ENCODE results near the gene BHLHE40.

BHLHE40 gene

DNA sequence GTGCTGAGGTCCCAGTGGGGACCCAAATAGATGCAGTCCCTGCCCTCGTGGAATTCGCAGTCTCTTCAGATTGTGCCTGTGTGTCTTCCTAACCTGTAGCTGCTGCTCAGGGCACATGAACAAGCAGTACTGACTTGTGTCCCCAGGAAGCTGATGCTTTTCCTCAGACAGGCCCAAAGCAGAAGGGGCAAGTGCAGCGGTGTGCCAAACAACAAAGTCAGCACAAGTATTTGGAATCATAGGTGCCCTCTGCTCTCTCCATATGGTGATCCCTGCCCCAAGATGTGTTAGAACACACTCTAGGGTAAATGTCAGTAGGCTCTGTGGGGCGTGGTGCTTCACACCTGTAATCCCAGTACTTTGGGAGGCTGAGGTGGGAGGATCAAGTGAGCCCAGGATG lies 21.9 kb downstream of the BHLHE40 start:
- DNase-seq (ENCODE audit: low spot score): no peak

DNA sequence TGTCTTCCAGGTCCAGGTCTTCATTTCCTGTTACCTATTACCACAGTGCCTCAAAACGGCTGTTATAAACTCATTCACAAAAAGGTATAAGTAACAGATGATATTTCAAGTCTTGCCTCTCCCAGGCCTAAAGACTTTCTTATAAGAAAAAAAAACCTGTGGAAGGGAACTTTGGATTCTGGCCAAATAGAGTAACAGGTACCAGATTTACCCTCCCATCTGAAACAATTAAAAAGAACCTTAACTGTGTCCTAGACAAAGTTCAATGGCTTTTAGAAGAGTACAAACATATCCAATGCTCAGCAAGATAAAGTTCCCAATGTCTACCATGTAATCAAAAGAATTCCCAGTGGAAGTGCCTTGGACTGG lies 22.6 kb downstream of the BHLHE40 start:
- no peak for DNase-seq (ENCODE audit: low spot score)

DNA sequence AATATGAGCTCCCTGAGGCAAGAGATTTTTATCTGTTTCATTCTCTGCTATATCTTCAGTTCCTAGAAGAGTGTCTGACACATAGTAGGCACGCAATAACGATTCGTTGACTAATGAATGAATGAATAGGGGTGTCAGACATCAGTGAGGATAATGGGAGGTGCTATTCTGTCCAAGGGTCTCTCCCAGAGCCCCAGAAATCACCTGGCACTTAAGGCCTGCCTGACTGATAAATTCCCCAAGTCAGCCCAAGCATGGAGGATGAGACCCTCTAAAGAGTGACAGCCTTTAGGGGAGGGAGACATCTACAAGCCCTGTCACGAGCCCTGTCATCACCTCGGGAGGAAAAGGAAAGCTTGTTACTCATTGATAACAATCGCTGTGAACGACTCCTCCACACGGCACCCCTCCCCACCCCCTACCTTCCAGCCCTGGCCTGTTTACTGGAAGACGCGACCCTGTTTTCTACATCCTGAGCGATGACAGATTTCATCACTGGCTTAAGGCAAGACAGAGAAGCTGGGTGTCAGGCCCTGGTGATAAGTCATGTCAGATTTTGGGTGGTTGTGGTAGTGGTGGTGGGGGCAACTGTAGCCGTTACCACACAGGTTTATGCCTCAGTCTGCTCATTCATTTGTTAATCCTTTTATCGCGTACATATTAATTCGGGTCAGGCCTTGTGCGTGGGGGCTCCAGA lies 23.1 kb downstream of the BHLHE40 start:
- no peak for DNase-seq (ENCODE audit: low spot score)

DNA sequence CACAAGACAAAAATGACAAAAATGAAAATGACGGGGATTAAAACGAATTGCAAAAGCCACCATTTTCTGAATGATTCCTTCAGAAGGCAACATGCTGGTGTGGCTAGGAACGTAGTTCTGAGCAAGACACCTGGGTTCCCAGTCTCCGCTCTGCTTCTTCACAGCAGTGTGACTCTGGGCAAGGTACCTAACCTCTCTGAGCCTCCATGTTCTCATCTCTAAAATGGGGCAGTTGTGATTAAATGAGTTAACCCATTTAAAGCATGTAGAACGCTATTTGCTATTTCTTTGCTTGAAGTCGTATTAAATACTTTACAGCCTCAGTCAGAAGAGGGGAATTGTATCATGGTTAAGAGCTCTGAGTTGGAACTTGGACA lies 23.6 kb downstream of the BHLHE40 start:
- DNase-seq (ENCODE audit: low spot score): no peak

DNA sequence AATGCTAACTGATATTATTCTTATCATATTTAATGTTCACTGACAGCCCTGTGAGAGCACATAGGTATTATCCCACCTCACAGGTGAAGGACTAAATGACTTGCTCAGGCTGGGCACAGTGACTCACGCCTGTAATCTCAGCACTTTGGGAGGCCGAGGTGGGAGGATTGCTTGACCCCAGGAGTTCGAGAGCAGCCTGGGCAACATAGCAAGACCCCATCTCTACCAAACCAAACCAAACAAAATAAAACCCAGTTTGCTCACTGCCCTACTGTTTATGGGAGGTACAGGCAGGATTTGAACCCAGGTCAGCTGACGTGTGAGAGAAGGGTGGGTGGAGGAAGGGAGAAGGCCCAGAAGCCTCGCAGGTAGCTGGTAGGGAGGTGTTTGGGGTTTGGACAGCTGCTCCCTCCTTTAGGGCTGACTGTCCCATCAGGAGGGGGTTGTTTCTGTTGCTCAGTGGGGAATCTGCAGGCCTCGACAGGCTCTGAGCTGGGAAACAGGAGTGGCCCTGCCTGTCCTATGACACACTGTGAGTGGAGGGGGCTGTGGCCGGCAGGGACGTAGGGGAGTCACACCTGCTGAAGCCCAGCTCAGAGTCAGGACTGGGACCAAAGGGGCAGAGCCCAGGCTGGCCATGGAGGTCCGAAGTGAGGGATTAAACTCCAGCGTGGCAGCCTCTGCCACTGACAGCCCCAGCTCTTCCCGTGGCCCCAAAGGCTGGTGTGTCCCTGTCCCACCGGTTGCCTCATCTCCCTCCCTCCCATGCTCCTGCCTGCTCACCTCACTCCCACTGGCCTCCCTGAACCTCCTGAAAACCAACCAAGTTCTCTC lies 25.3 kb downstream of the BHLHE40 start:
- DNase-seq (ENCODE audit: low spot score): no peak

DNA sequence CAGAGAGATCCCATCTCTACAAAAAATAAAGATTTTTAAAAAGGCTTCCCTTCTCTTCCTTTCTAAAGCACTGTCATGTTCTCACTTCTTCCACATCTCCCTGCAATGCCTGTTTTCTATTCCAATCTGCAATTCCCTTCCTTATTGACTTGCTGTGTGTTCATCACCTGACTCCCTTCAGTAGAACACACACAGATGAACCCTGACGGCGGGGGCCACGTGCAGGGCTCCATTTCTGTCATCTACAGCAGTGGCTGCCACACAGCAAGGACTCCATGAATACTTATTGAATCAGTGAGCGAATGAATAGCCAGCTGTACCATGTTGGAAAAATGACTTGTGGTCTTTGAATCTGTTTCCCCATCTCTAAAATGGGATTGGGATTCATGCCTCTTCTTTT lies 26.1 kb downstream of the BHLHE40 start:
- no peak for DNase-seq (ENCODE audit: low spot score)

DNA sequence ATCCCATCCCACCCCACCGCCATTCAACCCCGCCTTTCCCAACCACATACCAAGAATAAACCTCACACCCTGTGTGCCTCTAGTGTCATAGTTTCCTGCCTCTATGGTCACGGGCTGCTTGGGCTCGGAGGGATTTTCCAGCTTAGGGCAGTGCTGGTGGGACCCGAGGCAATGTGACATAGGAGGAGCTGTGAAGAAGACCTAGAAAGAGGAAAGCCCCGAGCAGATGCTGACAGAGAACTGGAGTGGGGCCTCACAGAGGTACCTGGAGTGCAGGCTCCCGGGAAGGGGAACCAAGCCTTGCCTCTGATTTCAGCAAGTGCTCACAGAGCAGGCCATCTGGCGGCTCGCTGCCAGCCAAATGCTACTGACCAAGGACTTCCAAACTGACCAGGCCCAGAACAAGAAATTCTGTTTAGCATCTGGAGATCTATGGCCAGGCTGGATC lies 27.5 kb downstream of the BHLHE40 start:
- no peak for DNase-seq (ENCODE audit: low spot score)

DNA sequence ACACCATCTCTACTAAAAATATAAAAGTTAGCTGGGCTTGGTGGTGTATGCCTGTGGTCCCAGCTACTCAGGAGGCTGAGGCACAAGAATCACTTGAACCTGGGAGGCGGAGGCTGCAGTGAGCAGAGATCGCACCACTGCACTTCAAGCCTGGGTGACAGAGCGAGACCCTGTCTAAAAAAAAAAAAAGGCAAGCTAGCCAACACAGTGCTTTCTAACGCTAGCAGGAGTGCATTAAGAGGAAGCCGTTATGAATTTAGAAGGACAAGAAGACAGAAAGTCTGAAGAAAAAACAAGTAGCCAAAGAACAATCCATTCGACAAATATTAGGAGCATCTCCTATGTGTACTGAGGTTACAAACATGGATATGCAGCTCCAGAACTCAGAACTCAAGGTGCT lies 28.6 kb downstream of the BHLHE40 start:
- DNase-seq (ENCODE audit: low spot score): no peak

DNA sequence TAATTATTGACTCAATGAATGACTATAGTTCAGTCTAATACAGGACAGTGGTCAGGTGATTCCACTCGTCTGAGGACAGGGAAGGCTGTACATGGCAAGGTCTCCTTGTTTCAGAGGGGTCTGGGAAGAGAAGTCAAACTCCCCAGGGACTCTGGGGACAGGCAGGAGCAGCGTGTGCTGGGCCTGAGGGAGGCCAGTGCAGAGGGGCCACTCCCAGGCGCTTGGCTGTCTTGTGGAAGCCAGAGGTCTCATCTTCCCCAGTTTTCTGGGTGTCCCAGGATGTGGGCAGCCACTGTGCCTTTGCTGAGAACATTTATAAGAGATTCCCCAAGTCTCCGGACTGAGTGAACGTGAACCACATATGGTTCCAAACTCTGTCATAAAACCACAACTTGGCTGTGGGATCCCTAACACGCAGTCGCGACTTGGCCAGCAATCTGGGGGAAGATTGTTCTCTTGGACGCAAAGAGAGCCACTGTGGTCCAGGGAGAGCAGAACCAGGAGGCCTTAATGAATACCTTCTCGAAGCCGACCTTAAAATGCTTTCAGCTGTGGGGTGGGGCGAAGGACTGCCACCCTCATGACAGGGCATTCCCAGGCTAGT lies 30.4 kb downstream of the BHLHE40 start:
- no peak for DNase-seq (ENCODE audit: low spot score)

DNA sequence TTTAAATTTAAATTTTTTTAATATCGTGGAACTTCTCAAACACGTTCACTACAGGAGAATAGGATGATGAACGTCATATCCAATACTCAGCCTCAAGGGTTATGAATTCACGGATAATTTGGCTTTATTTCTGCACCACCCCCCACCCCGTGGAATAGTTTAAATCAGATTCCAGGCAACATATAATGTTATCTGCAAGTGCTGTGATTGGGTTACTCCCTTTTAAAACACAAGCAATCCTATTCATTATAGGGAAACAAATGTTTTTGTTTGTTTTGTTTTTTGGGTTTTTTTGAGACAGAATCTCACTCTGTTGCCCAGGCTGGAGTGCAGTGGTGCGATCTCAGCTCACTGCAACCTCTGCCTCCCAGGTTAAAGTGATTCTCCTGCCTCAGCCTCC lies 30.9 kb downstream of the BHLHE40 start:
- DNase-seq (ENCODE audit: low spot score): no peak

DNA sequence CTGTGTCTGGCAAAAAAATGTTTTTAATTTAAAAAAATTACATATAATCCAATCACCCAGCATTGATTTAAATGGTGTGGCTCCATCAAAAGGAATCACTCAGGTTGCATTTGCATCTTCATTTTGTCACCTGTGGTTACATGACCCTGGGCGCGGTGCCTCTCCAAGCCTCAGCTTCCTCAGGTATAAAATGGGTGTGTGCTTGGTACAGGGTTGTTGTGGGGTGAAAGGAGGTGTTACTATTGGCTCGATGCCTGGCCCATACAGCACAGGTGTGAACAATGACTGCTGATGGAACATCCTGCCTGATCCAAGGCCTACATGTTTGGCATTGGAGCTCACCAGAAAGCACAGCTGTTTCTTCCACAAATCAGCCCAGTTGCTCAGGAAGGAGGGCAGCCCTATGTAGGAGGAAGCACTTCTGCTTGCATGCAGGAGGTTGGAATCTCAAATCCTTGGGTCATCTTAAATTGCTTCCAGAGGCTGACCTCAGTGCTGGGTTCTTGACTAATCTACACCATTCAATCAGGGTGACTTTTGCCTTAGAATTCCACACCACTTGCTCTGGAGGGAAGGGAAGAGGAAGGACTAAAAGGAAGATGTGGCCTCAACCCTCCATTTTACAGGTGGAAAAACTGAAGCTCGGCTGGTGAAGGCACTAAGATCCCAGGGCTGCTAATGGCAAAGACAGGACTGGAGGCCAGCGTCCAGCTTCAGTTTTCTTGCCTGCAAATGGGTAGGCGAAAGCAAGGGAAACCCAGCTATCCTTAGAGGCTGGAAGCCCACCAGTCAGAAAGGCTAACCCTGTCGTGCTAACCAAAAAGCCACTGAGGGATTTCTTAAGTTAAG lies 31.7 kb downstream of the BHLHE40 start:
- no peak for DNase-seq (ENCODE audit: low spot score)

DNA sequence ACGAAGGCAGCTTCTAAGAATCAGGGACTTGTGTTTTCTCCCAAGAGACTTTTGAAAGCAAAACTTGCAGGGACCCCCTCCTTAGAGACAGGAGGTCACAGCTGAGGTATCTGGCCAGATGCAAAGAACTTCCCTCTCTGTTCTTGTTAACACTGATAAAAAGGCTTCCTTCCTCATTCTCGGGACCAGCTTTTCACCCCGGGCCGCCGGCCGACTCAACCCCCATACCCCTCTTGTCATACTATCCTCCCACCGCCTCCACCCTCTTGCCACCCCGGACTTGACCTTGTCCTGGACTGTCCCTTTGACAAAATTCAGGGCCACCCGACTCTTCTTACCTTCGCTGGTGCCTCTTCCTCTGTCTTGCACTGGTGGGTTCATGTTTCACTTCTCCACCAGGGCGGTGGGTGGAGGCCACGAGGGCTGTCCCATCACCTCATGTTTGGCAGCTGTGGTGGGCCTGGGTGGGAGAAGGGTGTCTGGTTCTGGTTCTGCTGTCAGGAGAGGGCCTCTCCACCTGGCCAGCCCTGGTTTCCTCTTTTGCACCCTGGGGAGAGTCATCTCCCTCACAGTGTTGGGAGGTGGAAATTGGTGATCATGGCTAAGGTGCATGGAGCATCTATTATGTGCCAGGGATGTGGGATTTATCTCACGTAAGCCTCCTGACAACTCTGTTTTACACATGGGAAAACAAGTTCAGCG lies 32.5 kb downstream of the BHLHE40 start:
- DNase-seq (ENCODE audit: low spot score): no peak

DNA sequence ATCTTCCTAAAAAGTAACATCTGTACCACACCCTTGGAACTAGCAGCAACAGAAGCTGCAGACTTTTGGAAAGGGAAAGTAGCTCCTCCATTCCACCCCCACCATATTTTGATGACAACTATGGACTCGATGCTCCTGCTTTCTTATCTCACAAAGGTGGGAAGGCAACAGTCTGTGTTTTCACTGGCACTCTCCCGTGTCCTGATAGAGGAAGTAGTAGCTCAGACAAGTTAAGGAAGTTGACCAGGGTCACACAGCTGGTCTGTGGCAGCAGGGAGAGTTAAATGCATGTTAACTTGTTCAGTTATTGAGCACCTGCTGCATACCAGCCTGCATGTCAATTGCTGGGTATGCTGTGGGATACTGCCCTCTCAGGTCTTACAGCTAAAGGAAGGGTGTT lies 33.1 kb downstream of the BHLHE40 start:
- DNase-seq (ENCODE audit: low spot score): no peak

DNA sequence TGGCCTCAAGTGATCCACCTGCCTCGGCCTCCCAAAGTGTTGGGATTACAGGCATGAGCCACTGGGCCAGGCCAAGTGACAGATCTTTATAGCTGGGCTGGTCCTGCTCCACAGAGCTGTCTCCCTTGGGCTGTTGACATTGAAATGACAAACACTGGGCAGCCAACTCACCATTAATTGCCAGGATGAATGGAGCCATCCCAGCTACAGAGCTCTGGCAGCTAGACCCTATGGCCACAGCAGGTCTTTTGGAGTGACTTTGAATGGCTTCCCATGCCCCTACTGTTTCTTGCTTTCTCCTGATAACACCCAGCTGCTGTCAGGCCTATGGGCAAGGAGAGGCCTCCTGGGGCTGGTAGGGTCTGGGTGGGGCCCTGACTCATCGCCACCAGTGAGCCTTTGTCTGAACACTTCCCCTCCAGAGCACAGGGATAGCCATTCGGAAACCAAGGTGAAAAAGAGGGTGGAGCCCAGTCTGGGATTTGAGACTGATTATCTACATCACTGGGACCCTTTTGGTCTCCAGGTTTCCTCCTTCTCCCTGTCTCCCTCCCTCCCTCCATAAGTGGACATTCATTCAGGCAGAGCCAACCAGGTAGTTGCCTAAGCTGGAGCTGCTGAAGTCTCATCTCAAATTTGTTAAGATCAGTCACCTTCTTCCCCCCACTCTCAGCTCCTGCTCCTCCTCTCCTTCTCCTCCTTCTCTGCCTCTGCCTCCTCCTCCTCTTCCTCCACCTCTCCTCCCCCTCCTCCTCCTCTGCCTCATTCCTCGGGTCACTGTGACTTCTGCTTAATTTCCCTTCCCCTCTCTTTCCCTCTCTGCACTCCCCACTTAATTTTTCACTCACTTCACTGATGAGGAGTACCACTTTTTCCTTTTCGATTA lies 34.0 kb downstream of the BHLHE40 start:
- no peak for DNase-seq (ENCODE audit: low spot score)

DNA sequence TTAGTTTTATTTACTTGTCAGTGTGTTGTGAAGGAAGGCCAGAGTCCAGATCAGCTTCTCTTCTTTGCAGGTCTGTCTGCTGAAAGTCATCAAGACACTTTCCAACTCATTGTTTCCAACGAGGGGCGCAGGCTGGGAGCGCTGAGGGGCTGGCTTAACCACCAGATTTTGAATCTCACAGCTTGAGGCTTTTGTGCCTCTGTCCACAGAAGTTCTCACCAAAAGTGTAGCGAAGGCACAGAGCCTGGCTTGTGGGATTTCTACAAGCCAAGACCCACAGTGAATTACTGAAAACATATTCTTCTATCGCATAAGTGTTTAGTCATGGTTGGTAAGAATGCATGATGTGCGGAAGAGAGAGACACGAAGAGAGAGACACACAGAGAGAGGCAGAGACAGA lies 35.2 kb downstream of the BHLHE40 start:
- DNase-seq (ENCODE audit: low spot score): no peak

DNA sequence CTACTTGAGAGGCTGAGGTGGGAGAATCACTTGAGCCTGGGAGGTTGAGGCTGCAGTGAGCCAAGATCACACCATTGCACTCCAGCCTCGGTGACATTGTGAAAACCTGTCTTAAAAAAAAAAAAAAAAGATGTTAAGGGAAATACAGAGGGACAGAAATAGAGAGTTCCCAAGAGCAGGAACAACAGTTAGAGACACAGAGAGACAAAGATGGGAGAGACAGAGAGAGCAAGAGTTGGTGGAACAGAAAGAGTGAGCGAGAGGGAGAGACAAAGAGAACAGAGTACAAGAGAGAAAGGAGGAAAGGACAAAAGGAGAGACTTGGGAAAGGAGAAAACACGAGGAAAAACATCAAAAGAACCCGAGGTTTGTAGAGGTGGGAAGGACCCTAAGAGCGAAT lies 35.8 kb downstream of the BHLHE40 start:
- DNase-seq (ENCODE audit: low spot score): no peak

DNA sequence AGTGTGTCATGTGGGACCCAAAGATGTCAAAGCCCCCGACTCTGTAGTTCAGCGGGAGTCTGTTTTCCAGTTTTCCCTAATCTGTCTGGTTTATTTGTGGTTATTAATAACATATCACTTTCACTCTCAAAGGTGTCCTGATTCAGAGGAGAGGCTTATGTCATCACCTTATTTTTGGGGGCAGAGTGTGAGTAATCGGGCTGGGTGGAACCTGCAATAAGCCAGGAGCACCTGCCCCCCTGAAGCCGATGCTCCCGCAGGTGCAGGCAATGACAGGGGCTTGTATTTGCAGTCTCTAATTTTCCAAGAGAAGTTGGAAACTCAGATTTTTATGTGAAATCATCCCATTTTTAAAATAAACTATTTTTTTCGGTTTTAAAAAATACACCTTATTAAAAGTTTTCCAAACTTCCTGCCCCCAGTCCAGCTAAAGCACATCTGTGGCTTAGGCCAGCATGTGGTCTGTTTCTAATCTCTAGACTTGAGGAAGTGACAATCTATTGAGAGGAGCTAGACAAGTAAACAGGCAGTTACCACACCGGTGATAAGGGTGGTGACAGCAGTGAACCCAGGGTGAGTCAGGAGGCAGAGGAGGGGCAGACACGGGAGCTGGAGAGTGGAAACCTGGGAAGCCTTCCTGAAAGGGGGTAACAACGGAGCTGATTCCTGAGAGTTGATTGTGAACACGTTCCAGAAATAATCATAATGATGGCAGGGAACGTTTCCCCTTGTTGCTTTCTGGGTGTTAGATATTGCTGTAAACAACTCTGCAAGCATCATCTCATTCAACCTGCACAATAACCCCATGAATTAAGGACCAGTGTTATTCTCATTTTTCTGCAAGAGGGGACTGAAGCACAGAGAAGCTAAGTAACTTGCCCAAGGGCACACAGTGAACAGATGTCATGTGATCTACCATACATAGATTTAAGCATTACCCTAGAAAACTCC lies 37.2 kb downstream of the BHLHE40 start:
- no peak for DNase-seq (ENCODE audit: low spot score)

DNA sequence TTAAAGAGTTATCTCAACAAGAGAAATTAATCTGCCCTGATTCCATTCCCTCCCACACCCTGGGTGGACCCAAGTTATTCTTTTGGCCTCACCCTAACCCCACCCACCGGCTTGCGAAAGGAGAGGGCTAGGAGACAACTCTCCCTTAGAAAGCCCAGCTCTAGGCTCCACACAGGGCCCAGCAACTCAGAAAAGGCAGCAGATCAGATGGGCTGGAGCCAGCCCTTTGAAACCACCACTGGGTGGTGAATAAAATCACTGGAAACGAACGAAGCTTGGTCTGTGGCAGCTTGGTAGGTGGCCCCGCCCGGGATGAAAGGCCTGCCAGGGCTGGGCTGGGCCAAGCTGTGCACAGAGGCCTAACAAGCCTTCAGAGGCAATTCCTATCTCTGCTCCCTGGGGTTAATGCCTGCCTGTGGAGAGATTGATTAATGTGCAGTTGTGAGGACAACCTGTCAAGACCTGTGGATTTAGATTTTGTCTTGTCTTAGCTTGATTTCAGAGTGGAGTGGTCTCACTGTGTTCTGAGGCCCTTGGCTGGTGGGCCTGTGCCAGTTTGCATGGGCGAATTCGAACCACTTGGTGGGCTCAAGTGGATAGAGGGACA lies 38.8 kb downstream of the BHLHE40 start:
- DNase-seq (ENCODE audit: low spot score): no peak
